PC-3 (cell line): ENCODE measurements around the gene C1QC.

Source experiments
- CTCF ChIP-seq: fragments of 300-600 bp; sonication (generic); conservative IDR thresholded peaks from 2 replicates; pipeline ENCODE4 v1.5.1; 2017; ENCODE audit warnings: antibody characterized with exemption, low read depth, mild to moderate bottlenecking, low read length
- EZH2phosphoT487 ChIP-seq: fragments of 300-600 bp; sonication (generic); IDR thresholded peaks from 2 replicates; pipeline ENCODE4 v1.6.1; 2018; ENCODE audit warnings: mild to moderate bottlenecking, antibody characterized with exemption, low read length, borderline replicate concordance

GRCh38 chr1:22641247-22641646 lies 2.2 kb upstream of the C1QC start:
- TF ChIP-seq CTCF, result no peak
- TF ChIP-seq EZH2phosphoT487, result no peak
